ENCODE data around the gene NPTN.
"Not testable (repeated sequence)": the region's sequence is repeated elsewhere in the genome, so short reads cannot be mapped to it uniquely, and the experiment has no call there.

NPTN gene

GRCh38 chr15:73569361-73569760 lies 63.8 kb downstream of the NPTN start:
- DNase-seq, result no peak

DNA sequence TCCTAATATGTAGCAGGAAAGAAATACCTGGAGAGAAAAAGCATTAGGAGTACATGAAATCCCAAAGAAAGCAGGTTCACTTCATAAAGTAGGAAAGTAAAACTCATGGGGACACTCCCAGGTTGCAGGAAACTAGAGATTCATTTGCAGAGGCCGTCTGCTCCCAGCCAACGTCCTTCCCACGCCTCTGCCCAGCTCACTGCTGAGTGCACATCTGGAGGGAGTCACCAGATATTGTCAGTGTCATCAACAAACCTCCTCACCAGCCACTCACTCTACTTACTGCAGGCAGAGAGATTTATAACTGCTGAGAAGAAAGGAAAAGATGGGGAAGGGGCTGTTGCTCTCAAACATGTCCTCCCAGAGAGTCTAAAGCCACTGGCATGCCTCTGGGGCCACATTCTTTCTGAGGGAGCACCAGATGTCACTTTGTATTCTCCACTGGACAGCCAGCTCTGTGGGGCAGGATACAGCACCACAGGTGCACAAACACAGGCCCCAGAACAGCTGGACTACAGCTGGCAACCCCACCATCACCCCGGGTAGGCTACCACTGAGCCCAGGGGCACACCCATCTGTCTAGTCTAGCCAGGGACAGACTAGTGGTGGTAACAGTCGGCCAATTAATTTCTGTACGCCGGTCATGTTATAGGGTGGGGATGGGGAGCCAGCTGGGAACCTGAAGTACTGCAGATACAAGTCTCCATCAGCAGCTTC lies 64.5 kb downstream of the NPTN start:
- DNase-seq, result no peak

- no peak for DNase-seq
Measured at GRCh38 chr15:73567020-73567419, 66.2 kb downstream of the NPTN start.

DNA sequence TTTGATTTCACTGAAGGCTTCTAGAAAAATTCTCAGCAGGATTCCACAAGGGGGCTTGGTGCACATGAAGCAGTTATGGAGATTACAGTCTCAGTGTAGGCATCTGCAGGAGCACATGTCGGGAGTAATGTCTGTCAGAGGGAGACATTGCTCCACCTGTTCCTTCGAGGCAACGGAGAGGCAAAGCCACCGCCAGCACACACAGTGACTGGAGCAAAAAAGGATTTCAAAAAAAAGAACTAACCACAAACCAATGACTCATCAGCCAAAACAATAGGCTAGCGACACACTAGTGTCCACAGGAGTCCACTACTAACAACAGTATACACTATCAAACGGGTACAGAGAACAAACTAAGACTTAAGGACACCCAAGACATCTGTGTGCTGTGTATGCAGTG lies 68.9 kb downstream of the NPTN start:
- peak; percentile 28 for DNase-seq

- peak; percentile 61 for DNase-seq
Measured at GRCh38 chr15:73560501-73561117, 72.6 kb downstream of the NPTN start.

DNA sequence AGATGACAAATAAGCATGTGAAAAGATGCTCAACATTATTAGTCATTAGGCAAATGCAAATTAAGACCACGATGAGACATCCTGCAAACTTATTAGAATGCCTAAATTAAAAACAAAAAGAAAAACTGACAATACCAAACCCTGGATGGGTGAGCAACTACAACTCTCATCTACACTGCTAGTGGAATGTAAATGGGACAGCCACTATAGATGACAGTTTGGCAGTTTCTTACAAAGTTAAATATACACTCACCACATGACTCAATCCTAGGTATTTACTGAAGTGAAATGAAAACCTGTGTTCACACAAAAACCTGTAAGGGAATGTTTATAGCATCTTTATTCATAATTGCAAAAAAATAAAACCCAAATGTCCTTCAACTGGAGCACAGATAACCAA lies 74.7 kb downstream of the NPTN start:
- no peak for DNase-seq

GRCh38 chr15:73555080-73555479 lies 78.1 kb downstream of the NPTN start:
- no peak for DNase-seq

GRCh38 chr15:73550190-73550589 lies 83.0 kb downstream of the NPTN start:
- DNase-seq, result peak; percentile 4

DNA sequence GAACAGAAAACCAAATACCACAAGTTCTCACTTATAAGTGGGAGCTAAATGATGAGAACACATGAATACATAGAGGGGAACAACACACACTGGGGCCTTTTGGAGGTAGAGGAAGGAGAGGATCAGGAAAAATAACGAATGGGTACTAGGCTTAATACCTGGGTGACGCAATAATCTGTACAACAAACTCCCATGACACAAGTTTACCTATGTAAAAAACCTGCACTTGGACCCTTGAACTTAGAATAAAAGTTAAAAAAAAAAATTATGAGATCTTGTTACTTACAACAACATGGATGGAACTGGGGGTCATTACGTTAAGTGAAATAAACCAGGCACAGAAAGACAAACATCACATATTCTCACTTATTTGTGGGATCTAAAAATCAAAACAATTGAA lies 84.3 kb downstream of the NPTN start:
- not testable (repeated sequence) for DNase-seq

DNA sequence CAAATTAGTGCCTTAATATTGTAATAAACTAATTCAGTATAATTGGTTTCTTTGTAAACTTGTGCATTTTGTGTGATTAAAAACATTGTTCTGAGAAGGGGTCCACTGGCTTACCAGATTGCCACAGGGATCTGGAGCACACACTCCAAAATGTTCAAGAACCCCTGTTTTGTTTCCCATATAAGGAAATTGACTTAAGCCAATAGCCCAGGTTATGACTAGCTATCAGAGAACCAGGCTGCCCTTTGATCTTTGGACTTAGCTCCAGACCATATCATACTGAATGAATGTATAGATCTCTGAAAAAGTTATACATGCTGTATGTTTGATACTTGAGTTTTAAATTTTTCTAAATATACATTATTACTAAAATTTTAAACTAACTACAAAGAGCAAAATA lies 91.7 kb downstream of the NPTN start:
- DNase-seq, result no peak

GRCh38 chr15:73540161-73540560 lies 93.0 kb downstream of the NPTN start:
- DNase-seq, result peak; percentile 20

- DNase-seq, result no peak
Measured at GRCh38 chr15:73539212-73540128, 93.7 kb downstream of the NPTN start.

DNA sequence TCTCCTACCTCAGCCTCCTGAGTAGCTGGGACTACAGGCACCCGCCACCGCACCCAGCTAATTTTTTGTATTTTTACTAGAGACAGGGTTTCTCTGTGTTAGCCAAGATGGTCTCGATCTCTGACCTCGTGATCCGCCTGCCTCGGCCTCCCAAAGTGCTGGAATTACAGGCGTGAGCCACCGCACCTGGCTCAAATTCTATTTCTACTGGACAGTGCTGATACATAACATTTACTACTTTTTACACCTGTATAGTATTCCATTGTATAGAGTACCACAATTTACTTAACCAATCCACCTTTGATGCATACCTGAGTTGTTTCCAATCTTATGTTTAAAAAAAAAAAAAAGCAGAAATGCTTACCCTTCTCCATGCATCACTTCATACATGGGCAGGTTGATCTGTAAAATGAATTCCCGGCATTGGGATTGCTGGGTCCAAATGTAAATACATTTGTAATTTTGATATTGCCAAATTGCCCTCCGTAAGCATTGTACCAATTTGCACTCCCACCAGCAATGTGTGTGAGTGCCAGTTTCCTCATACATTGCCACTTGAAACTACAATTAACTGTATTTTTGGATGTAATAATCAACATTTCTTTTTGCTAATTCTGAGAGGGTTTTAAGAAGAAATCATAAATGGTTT lies 94.5 kb downstream of the NPTN start:
- DNase-seq, result no peak

DNA sequence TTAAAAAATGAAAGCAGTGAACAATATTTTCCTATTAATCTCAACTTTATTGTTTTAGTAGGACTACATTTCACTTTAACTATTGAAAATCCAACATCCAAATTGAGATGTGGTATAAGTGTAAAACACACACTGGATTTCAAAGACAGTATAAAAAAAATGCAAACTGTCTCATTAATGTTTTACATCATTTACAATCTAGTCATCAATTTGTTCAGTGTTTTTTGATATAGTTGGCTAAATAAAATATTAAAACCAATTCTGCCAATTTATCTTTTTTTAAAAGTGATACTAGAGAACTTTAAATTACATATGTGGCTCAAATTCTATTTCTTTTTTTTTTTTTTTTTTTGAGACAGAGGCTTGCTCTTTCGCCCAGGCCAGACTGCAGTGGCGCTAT lies 95.1 kb downstream of the NPTN start:
- DNase-seq, result no peak

GRCh38 chr15:73530649-73531048 lies 102.5 kb downstream of the NPTN start:
- no peak for DNase-seq

DNA sequence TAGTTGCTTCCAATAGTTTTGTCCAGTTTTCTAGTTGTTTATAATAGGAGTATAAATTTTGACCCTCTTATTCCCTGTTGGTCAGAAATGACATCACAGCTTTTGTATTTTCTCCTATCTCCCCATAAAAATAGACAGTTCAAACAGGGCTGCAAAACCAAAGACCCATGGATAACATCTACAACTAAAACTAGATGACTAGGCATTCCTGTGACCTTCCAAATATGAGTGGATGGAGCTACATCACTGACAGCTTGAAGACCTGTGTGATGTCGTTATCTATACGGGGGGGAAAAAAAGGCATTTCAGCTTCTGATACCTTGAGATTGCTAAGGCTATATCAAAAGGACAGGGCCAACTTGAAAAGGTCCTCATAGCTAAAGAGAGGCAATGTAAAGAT lies 105.6 kb downstream of the NPTN start:
- no peak for DNase-seq

DNA sequence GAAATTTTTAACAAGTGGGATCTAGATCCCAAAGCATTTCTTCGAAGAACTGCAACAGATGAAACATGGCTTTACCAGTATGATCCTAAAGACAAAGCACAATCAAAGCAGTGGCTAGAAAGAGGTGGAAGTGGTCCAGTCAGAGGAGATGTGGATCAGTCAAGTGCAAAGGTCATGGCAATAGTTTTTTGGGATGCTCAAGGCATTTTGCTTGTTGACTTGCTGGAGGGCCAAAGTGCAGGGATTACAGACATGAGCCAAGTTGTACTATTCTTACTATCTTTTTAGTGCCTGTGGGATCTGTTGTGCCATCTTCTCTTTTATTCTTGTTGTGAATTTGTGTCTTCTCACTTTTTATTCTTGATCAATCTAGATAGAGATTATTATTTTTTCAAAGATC lies 108.3 kb downstream of the NPTN start:
- no peak for DNase-seq

- no peak for DNase-seq
Measured at GRCh38 chr15:73522011-73522410, 111.2 kb downstream of the NPTN start.

DNA sequence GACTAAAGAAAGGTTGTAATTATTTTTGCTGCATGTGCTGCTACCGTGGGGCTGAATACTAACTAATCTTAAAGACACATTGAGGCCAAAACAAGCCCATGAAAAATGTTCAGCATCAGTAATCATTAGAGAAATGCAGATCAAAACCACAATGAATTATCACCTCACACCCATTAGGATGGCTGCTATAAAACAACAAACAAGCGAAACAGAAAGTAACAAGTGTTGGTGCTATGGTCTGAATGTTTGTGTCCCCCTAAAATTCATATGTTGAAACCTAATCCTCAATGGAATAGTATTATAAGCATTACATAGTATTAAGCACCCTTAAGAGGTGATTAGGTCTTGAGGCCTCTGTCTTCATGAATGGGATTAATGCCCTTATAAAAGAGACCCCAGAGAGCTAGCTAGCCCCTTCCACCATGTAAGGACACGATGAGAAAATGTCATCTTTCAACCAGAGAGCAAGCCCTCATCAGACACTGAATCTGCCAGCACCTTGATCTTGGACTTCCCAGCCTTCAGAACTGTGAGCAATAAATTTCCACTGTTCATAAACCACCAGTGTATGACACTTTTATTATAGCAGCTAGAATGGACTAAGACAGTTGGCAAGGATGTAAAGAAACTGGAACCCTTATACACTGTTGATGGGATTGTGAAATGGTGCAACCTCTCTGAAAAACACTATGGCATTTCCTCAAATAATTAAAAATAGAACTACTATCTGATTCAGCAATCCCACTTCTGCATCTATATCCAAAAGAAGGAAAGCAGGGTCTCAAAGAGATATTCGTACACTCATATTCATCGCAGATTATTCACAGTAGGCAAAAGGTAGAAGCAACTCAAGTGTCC lies 114.1 kb downstream of the NPTN start:
- DNase-seq, result no peak

GRCh38 chr15:73518180-73518862 lies 114.9 kb downstream of the NPTN start:
- DNase-seq, result no peak

GRCh38 chr15:73517566-73517965 lies 115.6 kb downstream of the NPTN start:
- no peak for DNase-seq

- no peak for DNase-seq
Measured at GRCh38 chr15:73515527-73515926, 117.7 kb downstream of the NPTN start.
